Endothelial cell of umbilical vein (primary cell): ENCODE measurements around the gene ETV7. TPM values are rescaled to one million over a fixed set of nuclear protein-coding genes. Genes with fewer than 3 reads are reported as not detected.

Experiments
- BruUV-seq: library from RNA; stranded (reverse); fragments of 400-500 nt; replicated peaks from 2 replicates; lab custom pipeline; 2021; lab: Mats Ljungman, UMichigan
- CTCF ChIA-PET: fragments of 300-600, 350-600 bp; sonication (Branson Sonifier 250); formaldehyde crosslinking; loops from one replicate; lab custom pipeline; 2021; ENCODE audit warnings: antibody characterized with exemption, inconsistent platforms; lab: Charles Lee
- POLR2A ChIA-PET: fragments of 300-600, 350-600 bp; sonication (Branson Sonifier 250); formaldehyde crosslinking; loops from one replicate; lab custom pipeline; 2021; ENCODE audit warnings: antibody characterized with exemption, inconsistent platforms; lab: Charles Lee
- DNase-seq: peaks from one replicate; pipeline ENCODE4 v3.0.0-alpha.2; 2011; ENCODE audit warnings: low read depth, low spot score
- FAIRE-seq: peaks from 2 replicates; lab custom pipeline; 2011; peaks lifted over from hg19 to GRCh38; lab: Jason Lieb, UNC
- H2AFZ ChIP-seq: 2 replicates; pipeline ENCODE4 v1.6.0; 2012; ENCODE audit warnings: low read depth, low read length, control low read depth, inconsistent platforms
- H3K27ac ChIP-seq: 2 replicates; pipeline ENCODE4 v1.5.1; 2011; ENCODE audit warnings: low read depth, mild to moderate bottlenecking, control low read depth, low read length, moderate library complexity; ENCODE audit not compliant: insufficient read depth
- H3K27me3 ChIP-seq, 2 experiments: 2 replicates each; pipeline versions ENCODE4 v1.6.0 to v1.6.1; 2011; ENCODE audit warnings: low read length in 2 of 2, mixed read lengths in 1 of 2; ENCODE audit not compliant: control insufficient read depth in 2 of 2, insufficient read depth in 2 of 2
- H3K36me3 ChIP-seq, 2 experiments: 2 replicates in 1 of 2; 3 replicates in 1 of 2; pipeline ENCODE4 v1.5.1; 2011; ENCODE audit warnings: low read length in 2 of 2, mild to moderate bottlenecking in 1 of 2, moderate library complexity in 1 of 2; ENCODE audit not compliant: control insufficient read depth in 2 of 2, insufficient read depth in 2 of 2; ENCODE audit errors: extremely low read depth in 1 of 2
- H3K4me1 ChIP-seq: 3 replicates; pipeline ENCODE4 v1.5.1; 2011; ENCODE audit warnings: mild to moderate bottlenecking, low read length; ENCODE audit not compliant: control insufficient read depth, insufficient read depth; ENCODE audit errors: extremely low read depth
- H3K4me2 ChIP-seq: 2 replicates; pipeline ENCODE4 v1.6.1; 2011; ENCODE audit warnings: low read length, control low read depth, mixed read lengths; ENCODE audit not compliant: insufficient read depth
- H3K4me3 ChIP-seq, 3 experiments: fragments of 200-600 bp in 1 of 3; sonication (generic), shearing (Covaris generic) in 1 of 3; replicated peaks in 1 of 3; 2 replicates each; pipeline ENCODE4 v1.5.1; 2011 to 2016; ENCODE audit warnings: control low read depth in 3 of 3, low read length in 3 of 3, mild to moderate bottlenecking in 2 of 3, inconsistent platforms in 1 of 3, low read depth in 1 of 3, moderate library complexity in 1 of 3; ENCODE audit not compliant: insufficient read depth in 1 of 3
- H3K79me2 ChIP-seq: 2 replicates; pipeline ENCODE4 v1.6.0; 2012; ENCODE audit warnings: low read length, inconsistent platforms; ENCODE audit not compliant: control insufficient read depth, insufficient read depth
- H3K9ac ChIP-seq: replicated peaks from 2 replicates; pipeline ENCODE3; 2011; ENCODE audit warnings: low read length, control low read depth; ENCODE audit not compliant: insufficient read depth; ENCODE audit errors: extremely low read depth
- H3K9me1 ChIP-seq: replicated peaks from 3 replicates; pipeline ENCODE4 v1.6.0; 2011; ENCODE audit warnings: mild to moderate bottlenecking, low read length; ENCODE audit not compliant: control insufficient read depth, insufficient read depth; ENCODE audit errors: extremely low read depth
- H3K9me3 ChIP-seq: replicated peaks from 2 replicates; pipeline ENCODE4 v1.5.1; 2012; ENCODE audit warnings: low read length, inconsistent platforms; ENCODE audit not compliant: control insufficient read depth, insufficient read depth
- H4K20me1 ChIP-seq: replicated peaks from 2 replicates; pipeline ENCODE3; 2011; ENCODE audit warnings: mild to moderate bottlenecking, low read length; ENCODE audit not compliant: control insufficient read depth, insufficient read depth; ENCODE audit errors: extremely low read depth
- EZH2 ChIP-seq: IDR thresholded peaks from 2 replicates; pipeline ENCODE4 v1.6.1; 2012; ENCODE audit warnings: borderline replicate concordance, low read depth, mild to moderate bottlenecking, moderate library complexity, low read length, inconsistent platforms; ENCODE audit not compliant: severe bottlenecking
- FOS ChIP-seq: IDR thresholded peaks from 2 replicates; pipeline ENCODE4 v1.6.1; 2011; ENCODE audit warnings: mild to moderate bottlenecking, low read length, moderate library complexity, borderline replicate concordance; ENCODE audit not compliant: insufficient read depth
- GATA2 ChIP-seq: IDR thresholded peaks from 2 replicates; pipeline ENCODE4 v1.7.0; 2011; ENCODE audit warnings: low read depth, mild to moderate bottlenecking, moderate library complexity, mixed read lengths, low read length; ENCODE audit not compliant: insufficient read length, insufficient read depth
- JUN ChIP-seq: IDR thresholded peaks from 2 replicates; pipeline ENCODE4 v1.6.1; 2011; ENCODE audit warnings: borderline replicate concordance, low read depth; ENCODE audit not compliant: insufficient read length, insufficient read depth
- MYC ChIP-seq: IDR thresholded peaks from one replicate; pipeline ENCODE4 v1.6.1; 2011; ENCODE audit warnings: mild to moderate bottlenecking, low read depth, low read length
- POLR2A ChIP-seq: IDR thresholded peaks from 2 replicates; pipeline ENCODE4 v1.6.1; 2012; ENCODE audit warnings: low read depth, mild to moderate bottlenecking, control low read depth, low read length
- POLR2AphosphoS5 ChIP-seq: IDR thresholded peaks from 2 replicates; pipeline ENCODE4 v1.6.1; 2012; ENCODE audit warnings: low read depth, mild to moderate bottlenecking, control low read depth, low read length, moderate library complexity; ENCODE audit not compliant: insufficient read depth
- dilution Hi-C: fragments of 300-500 bp; cut with MboI; formaldehyde crosslinking; loops from one replicate; pipeline ENCODE4 v1.15.0; 2019; ENCODE audit warnings: low sequenced_read_pairs; ENCODE audit not compliant: extremely low pct_ligation_motif_present
- intact Hi-C: fragments of 100-400 bp; cut with micrococcal nuclease; formaldehyde crosslinking; loops from one replicate; pipeline ENCODE4 v1.10.0; 2022
- polyA plus RNA-seq, 4 experiments: library from polyadenylated mRNA; depleted of rRNA in 3 of 4; stranded (reverse) in 3 of 4; unstranded in 1 of 4; fragments of >200 nt; gene quantifications; 2 replicates each; pipeline versions ENCODE4 v1.2.1 to v1.2.3, GENCODE V29; 2011 to 2012; ENCODE audit warnings: missing spikeins in 1 of 4
- total RNA-seq: library from RNA; stranded (reverse); gene quantifications from 2 replicates; pipeline ENCODE4 v1.2.3, GENCODE V29; 2021
- TF ChIP-seq, protein P1 (sequence below), 2 donors: IDR thresholded peaks; 1 replicate in 1 of 2; 2 replicates in 1 of 2; pipeline ENCODE4 v1.5.1; 2011; ENCODE audit warnings: low read length in 2 of 2, mild to moderate bottlenecking in 2 of 2, moderate library complexity in 2 of 2, control low read depth in 1 of 2, inconsistent platforms in 1 of 2, low read depth in 1 of 2; ENCODE audit not compliant: insufficient read depth in 1 of 2; ENCODE audit errors: extremely low read depth in 1 of 2
- TF ChIP-seq, protein P2 (sequence below): IDR thresholded peaks from 2 replicates; pipeline ENCODE4 v1.6.1; 2011; ENCODE audit not compliant: insufficient read depth, insufficient read length

Gene ETV7
- total and polyA plus RNA-seq, 2 donors (not counting 3 experiments of a cell fraction or from before 2014, with no cell fraction given): 0.23 to 0.58 TPM

DNA sequence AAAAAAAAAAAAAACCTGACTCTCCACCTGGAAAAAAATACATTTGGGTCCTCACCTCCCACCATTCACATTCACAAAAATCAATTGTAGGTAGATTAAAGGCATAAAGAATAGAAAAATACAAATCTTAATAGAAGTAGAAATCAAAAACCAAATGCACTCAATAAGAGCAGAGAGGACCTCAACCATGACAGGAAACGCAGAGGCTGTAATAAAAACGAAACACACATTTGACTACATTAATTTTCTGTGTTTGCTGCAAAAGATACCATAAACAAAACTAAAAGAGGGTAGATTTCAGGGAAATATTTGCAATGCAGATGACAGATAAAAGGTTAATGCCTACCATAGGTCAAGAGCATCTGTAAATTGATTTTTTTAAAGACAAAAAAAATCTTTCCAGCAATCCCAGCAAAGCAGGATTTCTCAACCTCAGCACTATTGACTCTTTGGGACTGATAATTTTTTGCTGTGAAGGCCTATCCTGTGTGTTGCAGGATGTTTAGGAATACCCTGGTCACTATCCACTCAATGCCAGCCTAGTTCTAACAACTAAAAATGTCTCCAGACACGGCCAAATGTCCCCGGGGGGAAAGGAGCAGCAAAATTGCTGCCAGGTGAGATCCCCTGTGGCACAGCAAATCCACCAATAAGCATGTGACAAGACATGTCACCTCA lies 9.1 kb downstream of the ETV7 start:
- Histone ChIP-seq H3K9ac (no peak overlapping the region), H3K36me3 (no peaks in the 10 kb centered on the region), H3K9me1 (no peaks in the 10 kb centered on the region), H3K27ac (no peak overlapping the region), H3K79me2 (no peaks in the 10 kb centered on the region), H3K4me2 (no peak overlapping the region), H3K27me3 (peaks cover 4 to 9% of the 10 kb centered on the region in 2 experiments), H3K9me3 (no peaks in the 10 kb centered on the region), H4K20me1 (no peaks in the 10 kb centered on the region), H3K4me1 (no peaks in the 10 kb centered on the region), H3K4me3 (no peak overlapping the region), H2AFZ (no peak overlapping the region)
- BruUV-seq: no TSS peak
- intact Hi-C loops: no loop called here
- dilution Hi-C loops: no loop called here
- FAIRE-seq: no peak
- POLR2A ChIA-PET: no interaction called here
- TF ChIP-seq, protein P1, sequence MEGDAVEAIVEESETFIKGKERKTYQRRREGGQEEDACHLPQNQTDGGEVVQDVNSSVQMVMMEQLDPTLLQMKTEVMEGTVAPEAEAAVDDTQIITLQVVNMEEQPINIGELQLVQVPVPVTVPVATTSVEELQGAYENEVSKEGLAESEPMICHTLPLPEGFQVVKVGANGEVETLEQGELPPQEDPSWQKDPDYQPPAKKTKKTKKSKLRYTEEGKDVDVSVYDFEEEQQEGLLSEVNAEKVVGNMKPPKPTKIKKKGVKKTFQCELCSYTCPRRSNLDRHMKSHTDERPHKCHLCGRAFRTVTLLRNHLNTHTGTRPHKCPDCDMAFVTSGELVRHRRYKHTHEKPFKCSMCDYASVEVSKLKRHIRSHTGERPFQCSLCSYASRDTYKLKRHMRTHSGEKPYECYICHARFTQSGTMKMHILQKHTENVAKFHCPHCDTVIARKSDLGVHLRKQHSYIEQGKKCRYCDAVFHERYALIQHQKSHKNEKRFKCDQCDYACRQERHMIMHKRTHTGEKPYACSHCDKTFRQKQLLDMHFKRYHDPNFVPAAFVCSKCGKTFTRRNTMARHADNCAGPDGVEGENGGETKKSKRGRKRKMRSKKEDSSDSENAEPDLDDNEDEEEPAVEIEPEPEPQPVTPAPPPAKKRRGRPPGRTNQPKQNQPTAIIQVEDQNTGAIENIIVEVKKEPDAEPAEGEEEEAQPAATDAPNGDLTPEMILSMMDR (IDR thresholded peaks at IDR 0.05; ENCODE audit: extremely low read depth in 1 of 2, insufficient read depth in 1 of 2, low read depth in 1 of 2, low read length in 2 of 2): no peak
- TF ChIP-seq JUN (no peak), POLR2A (no peak), FOS (no peak), POLR2AphosphoS5 (no peak), GATA2 (no peak), MYC (no peak), EZH2 (no peak)
- TF ChIP-seq, protein P2, sequence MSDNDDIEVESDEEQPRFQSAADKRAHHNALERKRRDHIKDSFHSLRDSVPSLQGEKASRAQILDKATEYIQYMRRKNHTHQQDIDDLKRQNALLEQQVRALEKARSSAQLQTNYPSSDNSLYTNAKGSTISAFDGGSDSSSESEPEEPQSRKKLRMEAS: no peak
- no peak for DNase-seq
- CTCF ChIA-PET: interaction anchor here (1.1 kb wide), 1 partner anchor 37 kb away, joined by 3 read pairs; no protein-coding TSS in a partner anchor
